ENCODE results near the gene GSTA3. TPM values are rescaled to one million over a fixed set of nuclear protein-coding genes. Genes with fewer than 3 reads are reported as not detected.
"Not testable (repeated sequence)": the region's sequence is repeated elsewhere in the genome, so short reads cannot be mapped to it uniquely, and the experiment has no call there.

The GSTA3 gene
- total RNA-seq, result not detected in 2 replicates

GRCh38 chr6:52909531-52909930 lies at the start of gene GSTA3:
TSS of gene GSTA3 (minus strand) at chr6:52909698. CDS start at chr6:52905834, 3,864 bp downstream.
- DNase-seq (ENCODE audit: low read depth in 2 of 2), result no peak

GRCh38 chr6:52958546-52959255 lies 49.2 kb upstream of the GSTA3 start:
- DNase-seq (ENCODE audit: low read depth in 2 of 2), result no peak

GRCh38 chr6:52955871-52956270 lies 46.4 kb upstream of the GSTA3 start:
- no peak for DNase-seq (ENCODE audit: low read depth in 2 of 2)

- no peak for DNase-seq (ENCODE audit: low read depth in 2 of 2)
These were observed 44.7 kb upstream of the GSTA3 start for GRCh38 chr6:52953911-52954839.

GRCh38 chr6:52946306-52946705 lies 36.8 kb upstream of the GSTA3 start:
- DNase-seq (ENCODE audit: low read depth in 2 of 2), result no peak

- not testable (repeated sequence) for DNase-seq (ENCODE audit: low read depth in 2 of 2)
These were observed 33.3 kb upstream of the GSTA3 start for GRCh38 chr6:52942821-52943220.

GRCh38 chr6:52942221-52942620 lies 32.7 kb upstream of the GSTA3 start:
- no peak for DNase-seq (ENCODE audit: low read depth in 2 of 2)

- no peak for DNase-seq (ENCODE audit: low read depth in 2 of 2)
These were observed 28.4 kb upstream of the GSTA3 start for GRCh38 chr6:52937908-52938307.

- no peak for DNase-seq (ENCODE audit: low read depth in 2 of 2)
These were observed 24.3 kb upstream of the GSTA3 start for GRCh38 chr6:52933778-52934177.

GRCh38 chr6:52931351-52931750 lies 21.9 kb upstream of the GSTA3 start:
- DNase-seq (ENCODE audit: low read depth in 2 of 2), result no peak

GRCh38 chr6:52929321-52930164 lies 20.0 kb upstream of the GSTA3 start:
- DNase-seq (ENCODE audit: low read depth in 2 of 2), result peak in 1 of 2 donors; percentile 68

- no peak for DNase-seq (ENCODE audit: low read depth in 2 of 2)
These were observed 18.0 kb upstream of the GSTA3 start for GRCh38 chr6:52927451-52927850.

- DNase-seq (ENCODE audit: low read depth in 2 of 2), result no peak
These were observed 16.7 kb upstream of the GSTA3 start for GRCh38 chr6:52925919-52926792.

- no peak for DNase-seq (ENCODE audit: low read depth in 2 of 2)
These were observed 15.5 kb upstream of the GSTA3 start for GRCh38 chr6:52925042-52925441.

GRCh38 chr6:52923689-52924088 lies 14.2 kb upstream of the GSTA3 start:
- DNase-seq (ENCODE audit: low read depth in 2 of 2), result not testable (repeated sequence)

GRCh38 chr6:52922161-52922560 lies 12.7 kb upstream of the GSTA3 start:
- DNase-seq (ENCODE audit: low read depth in 2 of 2), result no peak

- DNase-seq (ENCODE audit: low read depth in 2 of 2), result no peak
These were observed 12.2 kb upstream of the GSTA3 start for GRCh38 chr6:52921743-52922142.

GRCh38 chr6:52919511-52919910 lies 10.0 kb upstream of the GSTA3 start:
- DNase-seq (ENCODE audit: low read depth in 2 of 2), result not testable (repeated sequence)

- DNase-seq (ENCODE audit: low read depth in 2 of 2), result not testable (repeated sequence)
These were observed 9.3 kb upstream of the GSTA3 start for GRCh38 chr6:52918771-52919170.

- DNase-seq (ENCODE audit: low read depth in 2 of 2), result not testable (repeated sequence)
These were observed 8.7 kb upstream of the GSTA3 start for GRCh38 chr6:52918027-52918686.
